MV-4-11 (cell line): Measurements from ENCODE around the gene CDH23.
"Not testable (repeated sequence)": the region's sequence is repeated elsewhere in the genome, so short reads cannot be mapped to it uniquely, and the experiment has no call there.

ENCODE experiments used
- DNase-seq: peaks from one replicate; lab custom pipeline; 2025; lab: John Stamatoyannopoulos, UW

The CDH23 gene

DNA sequence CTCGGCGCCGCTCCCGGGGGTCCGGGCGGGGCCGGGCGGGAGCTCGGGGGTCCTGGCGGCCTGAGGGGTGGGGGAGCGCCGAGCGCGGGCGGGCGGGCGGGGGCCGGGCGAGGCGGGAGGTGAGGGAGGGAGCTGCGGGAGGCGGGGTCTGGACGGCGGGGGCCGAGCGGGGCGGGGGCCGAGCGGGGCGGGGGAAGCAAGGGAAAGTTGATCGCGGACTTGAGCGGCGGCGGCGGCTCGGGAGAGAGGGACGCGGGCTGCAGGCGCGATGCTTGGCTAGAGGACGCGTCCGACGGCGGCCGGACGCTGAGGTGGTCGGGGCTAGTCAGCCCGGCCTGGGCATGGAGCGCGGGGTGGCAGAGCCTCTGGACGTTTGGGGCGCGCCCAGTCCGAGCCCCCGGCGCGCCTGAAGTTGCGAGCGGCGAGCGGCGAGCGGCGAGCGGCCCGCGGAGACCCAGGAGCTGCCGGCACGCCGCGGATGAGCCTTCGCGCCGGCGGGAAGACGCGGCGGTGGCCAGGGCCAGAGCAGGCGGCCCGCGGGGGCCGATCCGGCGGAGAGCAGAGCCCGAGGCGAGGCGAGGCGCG is at the start of gene CDH23:
CDH23 (plus strand) TSS at position 210 of the 585 bp plus-strand sequence. CDS start 42,912 bp downstream, outside the sequence.
- DNase-seq: no peak

- DNase-seq: no peak
Observed at GRCh38 chr10:71347587-71348395, 48.9 kb upstream of the CDH23 start.

DNA sequence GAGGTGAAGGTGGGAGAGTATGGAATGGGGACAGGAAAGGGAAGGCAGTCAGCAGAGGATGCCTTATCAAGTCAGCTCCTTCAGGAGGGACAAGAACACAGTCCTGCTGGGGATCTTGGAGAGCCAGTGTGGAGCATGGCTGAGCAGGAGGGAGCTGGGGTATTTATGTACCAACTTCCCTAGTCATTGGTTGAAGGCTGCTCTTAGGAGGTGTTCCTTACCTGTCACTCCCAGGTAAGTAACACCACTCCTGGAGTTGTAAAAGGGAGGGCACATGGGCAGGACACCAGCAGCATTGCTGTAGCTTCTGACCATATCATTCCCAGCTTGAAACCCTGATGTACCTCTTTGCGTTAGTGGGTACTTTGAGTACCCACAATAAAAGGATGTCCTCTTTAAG is 47.9 kb upstream of the CDH23 start:
- no peak for DNase-seq

DNA sequence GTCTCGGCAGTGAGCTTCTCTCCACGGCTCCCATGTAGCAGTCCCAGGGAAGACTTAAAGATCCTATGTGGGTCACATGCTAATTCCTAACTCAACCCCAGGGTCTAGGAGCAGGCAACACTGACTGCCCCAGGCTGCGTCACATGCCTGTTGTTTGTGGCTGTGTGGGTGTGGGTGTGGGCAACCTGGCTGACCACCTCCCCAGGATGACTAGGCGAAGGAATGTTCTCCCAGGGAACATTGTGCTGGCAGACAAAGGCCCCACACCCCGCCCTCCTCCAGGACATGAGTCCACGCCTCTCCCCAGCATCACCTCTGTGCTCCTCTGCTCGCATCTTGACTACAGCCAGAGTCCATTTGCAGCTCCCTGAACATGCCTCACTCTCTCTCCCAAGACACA is 47.3 kb upstream of the CDH23 start:
- no peak for DNase-seq

DNA sequence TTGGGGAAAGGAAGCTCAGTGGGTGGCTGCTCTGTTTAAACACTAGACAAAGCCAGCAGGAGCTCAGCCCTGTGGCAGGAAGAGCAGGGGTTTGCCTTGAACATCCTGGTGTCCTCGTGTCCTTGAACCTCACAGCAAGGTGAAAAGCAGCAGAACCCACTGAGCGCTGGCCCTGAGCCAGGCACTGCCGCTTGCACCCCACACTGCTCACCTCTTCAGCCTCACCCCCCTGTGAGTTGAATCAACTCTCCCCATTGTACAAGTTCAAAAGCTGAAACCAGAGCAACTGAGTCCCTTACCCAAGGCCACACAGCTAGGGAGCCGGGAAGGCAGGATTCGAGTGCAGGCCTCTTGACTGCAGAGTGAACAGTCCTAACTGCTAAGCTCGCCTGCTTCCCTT is 45.6 kb upstream of the CDH23 start:
- no peak for DNase-seq

DNA sequence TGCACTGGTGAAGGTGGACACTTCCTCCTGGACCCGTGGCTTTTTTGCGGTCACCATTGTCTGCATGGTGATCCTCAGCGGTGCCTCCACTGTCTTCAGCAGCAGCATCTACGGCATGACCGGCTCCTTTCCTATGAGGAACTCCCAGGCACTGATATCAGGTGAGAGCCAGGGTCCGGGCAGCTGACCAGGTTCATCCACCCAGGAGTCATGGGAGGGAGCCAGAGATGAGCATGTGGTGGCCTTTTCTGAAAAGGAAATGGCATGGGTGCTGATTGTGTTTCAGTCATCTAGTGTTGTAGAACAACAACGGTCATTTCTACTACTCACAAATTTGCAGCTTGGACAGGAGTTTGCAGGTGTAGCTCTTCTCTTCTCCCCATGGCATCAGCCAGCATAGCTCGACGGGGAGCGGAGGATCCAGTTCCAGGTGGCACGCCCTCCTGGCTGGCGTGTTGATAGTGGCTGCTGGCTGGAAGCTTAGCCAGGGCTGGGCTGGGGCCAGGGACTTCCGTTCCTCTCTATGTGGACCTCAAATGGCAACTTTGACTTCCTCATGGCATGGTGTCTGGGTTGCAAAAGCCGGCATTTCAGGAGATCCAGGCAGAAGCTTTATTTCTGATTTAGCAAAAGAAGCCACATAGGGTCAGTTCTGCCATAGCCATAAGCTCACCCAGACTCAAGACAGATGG is 44.9 kb upstream of the CDH23 start:
- DNase-seq: peak; percentile 2

GRCh38 chr10:71353639-71354038 is 43.1 kb upstream of the CDH23 start:
- no peak for DNase-seq

GRCh38 chr10:71354776-71355175 is 41.9 kb upstream of the CDH23 start:
- DNase-seq: no peak

- DNase-seq: no peak
Observed at GRCh38 chr10:71355886-71356285, 40.8 kb upstream of the CDH23 start.

DNA sequence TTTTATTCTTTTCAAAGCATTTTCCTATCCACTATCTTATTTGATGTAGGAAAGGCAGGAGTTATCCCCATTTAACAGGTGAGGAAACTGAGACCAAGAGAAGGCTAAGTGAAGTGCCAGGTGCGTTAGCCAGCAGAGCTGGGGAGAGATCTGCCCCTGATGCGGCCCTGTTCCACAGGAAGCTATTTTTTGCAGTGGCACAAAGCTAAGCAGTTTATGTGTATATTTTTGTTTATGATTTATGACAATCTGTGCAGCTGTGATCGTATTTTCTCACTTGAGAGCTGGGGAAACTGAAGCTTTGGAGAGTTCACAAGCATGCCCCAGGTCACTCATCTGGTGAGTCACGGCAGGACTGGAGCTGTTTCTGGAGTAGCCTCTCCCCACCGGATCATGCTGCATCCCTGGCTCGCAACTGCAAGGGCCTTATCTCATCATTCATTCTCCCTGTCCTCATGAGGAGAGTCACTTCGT is 38.9 kb upstream of the CDH23 start:
- no peak for DNase-seq

GRCh38 chr10:71358277-71358676 is 38.4 kb upstream of the CDH23 start:
- no peak for DNase-seq

DNA sequence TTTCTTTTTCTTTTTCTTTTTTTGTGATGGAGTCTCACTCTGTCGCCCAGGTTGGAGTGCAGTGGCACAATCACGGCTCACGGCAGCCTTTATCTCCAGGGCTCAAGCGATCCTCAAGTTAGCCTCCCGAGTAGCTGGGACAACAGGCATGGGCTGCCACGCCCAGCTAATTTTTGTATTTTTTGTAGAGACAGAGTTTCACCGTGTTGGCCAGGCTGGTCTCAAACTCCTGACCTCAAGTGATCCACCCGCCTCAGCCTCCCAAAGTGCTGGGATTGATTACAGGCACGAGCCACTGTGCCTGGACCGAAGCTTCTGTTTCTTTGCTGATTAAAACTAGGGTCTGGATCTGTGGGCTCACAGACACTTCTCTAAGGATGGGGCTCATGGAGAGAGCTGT is 37.8 kb upstream of the CDH23 start:
- DNase-seq: not testable (repeated sequence)

GRCh38 chr10:71359364-71360046 is 37.2 kb upstream of the CDH23 start:
- DNase-seq: peak; percentile 84

DNA sequence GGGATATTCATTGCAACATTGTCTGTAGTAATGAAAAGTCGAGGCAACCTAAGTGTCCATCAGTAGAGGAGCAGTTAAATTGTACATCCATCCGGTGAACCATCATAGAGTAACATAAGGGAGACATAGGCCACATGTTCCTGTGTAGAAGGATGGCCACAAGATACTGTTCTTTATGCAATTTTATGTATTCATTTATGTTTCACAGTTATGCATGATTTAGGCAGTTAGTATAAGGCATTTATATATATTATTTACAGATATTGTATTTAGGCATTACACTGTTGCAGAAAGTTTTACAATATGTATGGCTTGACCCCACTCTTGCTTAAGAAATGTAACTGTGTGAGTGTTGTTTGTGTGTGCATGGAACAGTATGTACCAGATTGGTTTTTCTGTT is 36.0 kb upstream of the CDH23 start:
- no peak for DNase-seq

- no peak for DNase-seq
Observed at GRCh38 chr10:71361581-71361980, 35.1 kb upstream of the CDH23 start.

- DNase-seq: no peak
Observed at GRCh38 chr10:71362141-71362540, 34.6 kb upstream of the CDH23 start.

- no peak for DNase-seq
Observed at GRCh38 chr10:71363936-71364335, 32.8 kb upstream of the CDH23 start.

DNA sequence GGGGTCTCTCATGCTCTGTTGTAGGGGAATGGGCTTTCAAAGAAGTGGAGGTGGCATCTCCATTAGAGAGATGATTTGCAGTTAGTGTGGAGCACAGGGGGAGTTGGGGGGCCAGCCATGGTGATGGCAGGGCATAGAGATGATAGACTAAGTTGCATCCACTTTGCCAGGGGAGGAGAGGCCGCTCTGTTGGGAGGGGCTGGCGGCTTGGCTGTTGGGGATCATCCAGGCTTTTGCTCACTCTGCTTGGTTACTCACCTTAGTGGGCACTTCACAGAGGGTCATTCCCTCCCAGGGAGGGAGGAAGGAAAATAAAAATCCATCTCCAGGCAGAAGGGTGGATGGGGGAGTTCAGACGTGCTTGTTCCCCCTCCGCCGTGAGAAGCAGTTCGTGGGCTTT is 31.4 kb upstream of the CDH23 start:
- DNase-seq: no peak

DNA sequence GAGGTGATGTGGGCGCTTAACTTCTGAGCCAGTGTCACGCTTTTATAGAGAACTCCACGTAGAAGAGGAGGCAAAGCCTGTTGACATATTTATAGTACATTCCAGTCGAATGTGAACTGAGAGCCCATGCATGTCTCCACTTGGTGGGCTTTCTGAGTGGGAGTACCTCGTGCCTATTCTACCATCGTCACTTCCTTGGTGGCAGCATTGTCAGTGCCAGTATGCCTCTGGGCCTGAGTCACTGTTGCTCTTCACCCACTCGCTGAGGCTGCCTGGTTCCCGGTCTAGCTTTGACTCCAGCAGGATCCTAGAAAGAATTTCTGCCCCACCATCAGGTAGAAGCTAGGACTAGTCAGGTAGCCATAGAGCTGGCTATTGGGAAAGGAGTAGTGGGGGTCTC is 30.0 kb upstream of the CDH23 start:
- peak; percentile 37 for DNase-seq

- peak; percentile 98 for DNase-seq
Observed at GRCh38 chr10:71367271-71367670, 29.4 kb upstream of the CDH23 start.

DNA sequence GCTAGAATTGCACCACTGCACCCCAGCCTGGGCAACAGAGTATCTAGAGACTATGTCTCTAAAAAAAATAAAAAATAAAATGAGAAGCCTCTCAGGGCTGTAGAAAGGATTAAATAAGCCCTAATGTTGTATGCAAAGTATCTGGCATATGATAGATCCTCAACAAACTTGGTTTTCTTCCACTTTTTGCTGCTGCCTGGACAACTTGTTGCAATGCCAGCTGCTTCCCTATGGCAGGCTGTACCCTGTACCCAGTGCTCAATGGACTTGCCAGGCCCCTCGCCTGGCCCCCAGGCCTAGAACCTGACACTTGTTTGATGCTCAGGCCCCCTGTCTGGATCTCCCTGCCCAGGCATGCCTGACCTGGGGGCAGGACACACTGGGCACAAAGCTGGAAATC is 28.5 kb upstream of the CDH23 start:
- DNase-seq: no peak

GRCh38 chr10:71368643-71369042 is 28.1 kb upstream of the CDH23 start:
- no peak for DNase-seq
